ENCODE data around the gene TMEFF2.

TMEFF2 gene

DNA sequence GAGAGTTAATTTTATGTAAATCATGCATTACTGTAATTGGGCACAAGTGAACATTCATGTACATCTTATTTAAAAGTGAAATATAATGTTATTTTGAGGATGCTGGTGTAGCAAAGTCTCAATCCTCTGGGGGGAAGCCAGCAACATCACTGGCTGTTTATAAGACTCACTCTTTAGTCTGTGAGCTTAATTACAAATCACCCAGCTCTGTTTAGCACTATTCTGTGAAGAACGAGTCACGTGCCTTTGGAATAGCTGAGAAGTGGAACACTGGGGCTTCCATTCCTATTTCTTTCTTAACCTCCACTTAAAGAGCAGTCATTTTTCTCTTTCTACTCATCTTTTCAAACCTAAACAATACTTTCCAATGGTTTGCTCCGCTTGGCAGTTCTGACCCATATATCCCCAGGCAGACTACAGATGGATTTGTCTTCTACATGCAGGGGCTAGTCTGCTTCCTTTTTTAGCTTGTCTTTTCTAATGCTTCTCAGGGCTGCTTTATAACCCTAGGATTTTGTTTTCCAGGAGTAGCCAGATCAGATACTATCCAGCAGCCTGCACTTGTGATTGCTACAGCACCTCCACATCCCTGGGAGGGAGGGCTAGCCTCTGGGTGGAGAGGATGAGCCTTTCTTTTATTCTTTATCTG lies 252.5 kb downstream of the TMEFF2 start:
- DNase-seq (ENCODE audit: low read depth, low spot score) = no peak
- Histone ChIP-seq H3K27ac (ENCODE audit: low read length) (no peak overlapping the region), H3K9me3 (ENCODE audit: control insufficient read depth, insufficient read depth, low read length) (no peaks in the 10 kb centered on the region), H3K4me1 (ENCODE audit: control insufficient read depth, insufficient read depth, low read length) (no peaks in the 10 kb centered on the region), H3K27me3 (ENCODE audit: control insufficient read depth, insufficient read depth, low read length) (no peaks in the 10 kb centered on the region), H3K4me3 (ENCODE audit: low read length) (no peak overlapping the region), H3K36me3 (ENCODE audit: control insufficient read depth, insufficient read depth, low read length) (no peaks in the 10 kb centered on the region)
- no CpG with 5 or more reads among the region's 3 CpGs for WGBS (ENCODE audit: insufficient coverage, insufficient read length)

GRCh38 chr2:191941376-191941929 lies 253.3 kb downstream of the TMEFF2 start:
- Histone ChIP-seq H3K36me3 (ENCODE audit: control insufficient read depth, insufficient read depth, low read length) (no peaks in the 10 kb centered on the region), H3K4me1 (ENCODE audit: control insufficient read depth, insufficient read depth, low read length) (no peaks in the 10 kb centered on the region), H3K27ac (ENCODE audit: low read length) (no peak overlapping the region), H3K4me3 (ENCODE audit: low read length) (no peak overlapping the region), H3K9me3 (ENCODE audit: control insufficient read depth, insufficient read depth, low read length) (no peaks in the 10 kb centered on the region), H3K27me3 (ENCODE audit: control insufficient read depth, insufficient read depth, low read length) (no peaks in the 10 kb centered on the region)
- DNase-seq (ENCODE audit: low read depth, low spot score) = no peak
- WGBS (ENCODE audit: insufficient coverage, insufficient read length) = no CpG with 5 or more reads among the region's 3 CpGs

DNA sequence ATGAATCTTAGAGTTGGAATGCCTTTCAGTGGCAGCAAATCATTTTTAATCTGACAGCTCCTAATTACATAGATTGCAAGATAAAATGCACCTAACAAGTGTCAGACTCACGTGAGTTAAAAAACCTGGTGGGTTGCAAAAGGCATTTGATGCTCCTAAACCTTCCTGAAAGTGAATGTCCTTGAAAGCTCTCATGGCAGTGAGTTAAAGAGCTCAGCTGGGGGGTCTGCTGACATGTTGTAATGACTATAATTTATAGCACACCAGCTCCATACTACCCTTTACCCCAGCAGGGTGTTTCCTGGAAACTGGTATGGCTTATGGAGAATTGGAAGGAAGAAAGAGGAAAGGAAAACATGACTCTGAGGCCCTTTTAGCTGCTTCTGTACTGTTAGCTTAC lies 256.0 kb downstream of the TMEFF2 start:
- no peak overlapping the region for H3K27ac ChIP-seq (ENCODE audit: low read length)
- H3K36me3 ChIP-seq (ENCODE audit: control insufficient read depth, insufficient read depth, low read length) = no peaks in the 10 kb centered on the region
- no peaks in the 10 kb centered on the region for H3K4me1 ChIP-seq (ENCODE audit: control insufficient read depth, insufficient read depth, low read length)
- no peaks in the 10 kb centered on the region for H3K9me3 ChIP-seq (ENCODE audit: control insufficient read depth, insufficient read depth, low read length)
- WGBS (ENCODE audit: insufficient coverage, insufficient read length) = no CpG with 5 or more reads among the region's 1 CpG
- no peaks in the 10 kb centered on the region; the same call in 1 of the 2 replicates for H3K27me3 ChIP-seq (ENCODE audit: control insufficient read depth, insufficient read depth, low read length)
- H3K4me3 ChIP-seq (ENCODE audit: low read length) = no peak overlapping the region
- DNase-seq (ENCODE audit: low read depth, low spot score) = no peak

- Histone ChIP-seq H3K4me1 (ENCODE audit: control insufficient read depth, insufficient read depth, low read length) (no peaks in the 10 kb centered on the region), H3K27ac (ENCODE audit: low read length) (no peak overlapping the region), H3K27me3 (ENCODE audit: control insufficient read depth, insufficient read depth, low read length) (no peaks in the 10 kb centered on the region; the same call in 1 of the 2 replicates), H3K36me3 (ENCODE audit: control insufficient read depth, insufficient read depth, low read length) (no peaks in the 10 kb centered on the region), H3K9me3 (ENCODE audit: control insufficient read depth, insufficient read depth, low read length) (no peaks in the 10 kb centered on the region), H3K4me3 (ENCODE audit: low read length) (no peak overlapping the region)
- DNase-seq (ENCODE audit: low read depth, low spot score) = no peak
- WGBS (ENCODE audit: insufficient coverage, insufficient read length) = no CpG with 5 or more reads among the region's 2 CpGs
Measured at GRCh38 chr2:191936882-191937405, 257.8 kb downstream of the TMEFF2 start.

GRCh38 chr2:191935247-191935646 lies 259.5 kb downstream of the TMEFF2 start:
- Histone ChIP-seq H3K4me1 (ENCODE audit: control insufficient read depth, insufficient read depth, low read length) (no peaks in the 10 kb centered on the region), H3K27ac (ENCODE audit: low read length) (no peak overlapping the region), H3K27me3 (ENCODE audit: control insufficient read depth, insufficient read depth, low read length) (no peaks in the 10 kb centered on the region; the same call in 1 of the 2 replicates), H3K36me3 (ENCODE audit: control insufficient read depth, insufficient read depth, low read length) (no peaks in the 10 kb centered on the region), H3K9me3 (ENCODE audit: control insufficient read depth, insufficient read depth, low read length) (no peaks in the 10 kb centered on the region), H3K4me3 (ENCODE audit: low read length) (no peak overlapping the region)
- no CpG with 5 or more reads among the region's 3 CpGs for WGBS (ENCODE audit: insufficient coverage, insufficient read length)
- DNase-seq (ENCODE audit: low read depth, low spot score) = no peak

GRCh38 chr2:191933307-191934105 lies 261.2 kb downstream of the TMEFF2 start:
- H3K9me3 ChIP-seq (ENCODE audit: control insufficient read depth, insufficient read depth, low read length) = no peaks in the 10 kb centered on the region
- H3K27ac ChIP-seq (ENCODE audit: low read length) = no peak overlapping the region
- H3K36me3 ChIP-seq (ENCODE audit: control insufficient read depth, insufficient read depth, low read length) = no peaks in the 10 kb centered on the region
- no peak overlapping the region for H3K4me3 ChIP-seq (ENCODE audit: low read length)
- no peak for DNase-seq (ENCODE audit: low read depth, low spot score)
- H3K27me3 ChIP-seq (ENCODE audit: control insufficient read depth, insufficient read depth, low read length) = no peaks in the 10 kb centered on the region; the same call in 1 of the 2 replicates
- no peaks in the 10 kb centered on the region for H3K4me1 ChIP-seq (ENCODE audit: control insufficient read depth, insufficient read depth, low read length)
- WGBS (ENCODE audit: insufficient coverage, insufficient read length) = no CpG with 5 or more reads among the region's 2 CpGs

- no peak for DNase-seq (ENCODE audit: low read depth, low spot score)
- H3K9me3 ChIP-seq (ENCODE audit: control insufficient read depth, insufficient read depth, low read length) = no peaks in the 10 kb centered on the region
- no peaks in the 10 kb centered on the region for H3K36me3 ChIP-seq (ENCODE audit: control insufficient read depth, insufficient read depth, low read length)
- WGBS (ENCODE audit: insufficient coverage, insufficient read length) = no CpG with 5 or more reads among the region's 1 CpG
- H3K27ac ChIP-seq (ENCODE audit: low read length) = no peak overlapping the region
- H3K4me3 ChIP-seq (ENCODE audit: low read length) = no peak overlapping the region
- peaks cover 1% of the 10 kb centered on the region; the same call in 1 of the 2 replicates for H3K4me1 ChIP-seq (ENCODE audit: control insufficient read depth, insufficient read depth, low read length)
- no peaks in the 10 kb centered on the region; the same call in 1 of the 2 replicates for H3K27me3 ChIP-seq (ENCODE audit: control insufficient read depth, insufficient read depth, low read length)
Measured at GRCh38 chr2:191932286-191932685, 262.4 kb downstream of the TMEFF2 start.

GRCh38 chr2:191931329-191931728 lies 263.4 kb downstream of the TMEFF2 start:
- no CpG with 5 or more reads among the region's 1 CpG for WGBS (ENCODE audit: insufficient coverage, insufficient read length)
- DNase-seq (ENCODE audit: low read depth, low spot score) = no peak
- peaks cover 1% of the 10 kb centered on the region; the same call in 1 of the 2 replicates for H3K4me1 ChIP-seq (ENCODE audit: control insufficient read depth, insufficient read depth, low read length)

DNA sequence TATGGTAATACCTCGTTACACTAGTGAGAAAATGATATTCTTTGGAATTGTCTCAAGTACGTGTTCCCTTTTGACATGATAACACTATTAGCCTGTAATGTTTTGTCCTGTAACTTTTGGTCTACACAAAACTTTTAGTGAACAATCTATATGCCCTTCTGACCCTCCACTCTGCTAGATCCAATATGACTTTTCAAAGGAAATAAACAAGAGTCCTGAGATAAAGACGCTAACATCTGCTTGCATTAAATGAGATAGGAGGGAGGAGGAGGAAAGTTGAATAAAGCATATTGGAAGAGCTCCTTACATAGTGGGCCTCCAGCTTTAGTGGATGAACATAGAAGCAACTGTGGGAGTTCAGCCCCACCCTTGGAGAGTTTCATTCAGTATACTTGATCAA lies 264.5 kb downstream of the TMEFF2 start:
- Histone ChIP-seq H3K9me3 (ENCODE audit: control insufficient read depth, insufficient read depth, low read length) (no peaks in the 10 kb centered on the region), H3K4me1 (ENCODE audit: control insufficient read depth, insufficient read depth, low read length) (peaks cover 1% of the 10 kb centered on the region; the same call in 1 of the 2 replicates), H3K27ac (ENCODE audit: low read length) (no peak overlapping the region), H3K27me3 (ENCODE audit: control insufficient read depth, insufficient read depth, low read length) (no peaks in the 10 kb centered on the region), H3K4me3 (ENCODE audit: low read length) (no peak overlapping the region), H3K36me3 (ENCODE audit: control insufficient read depth, insufficient read depth, low read length) (no peaks in the 10 kb centered on the region)
- DNase-seq (ENCODE audit: low read depth, low spot score) = no peak
- no CpG with 5 or more reads among the region's 3 CpGs for WGBS (ENCODE audit: insufficient coverage, insufficient read length)

More at GRCh38 chr2:191931329-191931728, 263.4 kb downstream of the TMEFF2 start:
- H3K9me3 ChIP-seq (ENCODE audit: control insufficient read depth, insufficient read depth, low read length) = no peaks in the 10 kb centered on the region
- H3K36me3 ChIP-seq (ENCODE audit: control insufficient read depth, insufficient read depth, low read length) = no peaks in the 10 kb centered on the region
- H3K27me3 ChIP-seq (ENCODE audit: control insufficient read depth, insufficient read depth, low read length) = no peaks in the 10 kb centered on the region; the same call in 1 of the 2 replicates
- H3K4me3 ChIP-seq (ENCODE audit: low read length) = no peak overlapping the region
- no peak overlapping the region for H3K27ac ChIP-seq (ENCODE audit: low read length)

DNA sequence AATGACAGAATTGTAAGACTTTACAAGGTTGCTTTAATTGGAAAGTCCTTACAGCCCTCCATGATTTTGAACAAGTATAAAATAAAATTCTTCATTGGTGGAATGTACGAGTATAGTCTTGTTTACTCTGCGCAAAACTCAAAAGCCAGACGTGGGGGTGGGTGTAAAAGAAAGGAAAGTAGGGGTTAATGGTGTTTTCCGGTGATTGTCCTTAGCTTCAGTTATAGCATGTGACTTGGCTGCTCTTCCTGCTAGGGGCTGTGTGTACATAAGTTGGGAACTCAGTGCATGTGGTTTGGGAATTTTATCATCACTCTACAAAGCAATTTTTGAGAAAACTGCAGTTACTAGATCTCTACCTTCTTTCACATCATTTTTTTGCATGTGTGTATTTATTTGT lies 265.4 kb downstream of the TMEFF2 start:
- no peak for DNase-seq (ENCODE audit: low read depth, low spot score)
- H3K9me3 ChIP-seq (ENCODE audit: control insufficient read depth, insufficient read depth, low read length) = no peaks in the 10 kb centered on the region
- H3K4me1 ChIP-seq (ENCODE audit: control insufficient read depth, insufficient read depth, low read length) = peaks cover 1% of the 10 kb centered on the region; the same call in 1 of the 2 replicates
- H3K36me3 ChIP-seq (ENCODE audit: control insufficient read depth, insufficient read depth, low read length) = no peaks in the 10 kb centered on the region
- no CpG with 5 or more reads among the region's 4 CpGs for WGBS (ENCODE audit: insufficient coverage, insufficient read length)
- no peak overlapping the region for H3K27ac ChIP-seq (ENCODE audit: low read length)
- H3K4me3 ChIP-seq (ENCODE audit: low read length) = no peak overlapping the region
- no peaks in the 10 kb centered on the region for H3K27me3 ChIP-seq (ENCODE audit: control insufficient read depth, insufficient read depth, low read length)

Data from iPS DF 6.9 (cell line).